ENCODE data around the gene RFX8. TPM values are rescaled to one million over a fixed set of nuclear protein-coding genes. Genes with fewer than 3 reads are reported as not detected.
A peak's percentile ranks its signal among the peaks of the same experiment; 100 is the strongest.

The RFX8 gene
- total RNA-seq, 1 donor from 2014 or later = not detected

DNA sequence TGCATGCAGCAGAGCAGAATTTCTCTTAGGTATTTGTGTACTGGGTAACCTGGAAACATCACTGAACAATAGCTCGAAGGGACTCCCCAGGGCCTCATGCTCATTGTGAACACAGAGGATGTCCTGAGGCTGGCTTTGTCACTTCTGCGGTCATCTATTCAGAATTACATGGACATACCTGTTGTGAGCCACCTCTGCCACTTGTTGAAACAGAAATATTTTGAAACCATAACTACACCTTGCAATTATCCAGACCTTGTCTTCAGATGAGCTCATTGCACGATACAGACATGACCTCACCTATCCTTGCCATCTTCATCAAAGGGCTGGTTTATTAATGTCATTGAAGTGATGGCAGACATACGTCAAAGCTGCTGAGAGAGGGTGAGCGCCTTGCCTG, 64.2 kb downstream of the RFX8 start:
- intact Hi-C loops (cut with DNase I) = loop anchor here (10.0 kb wide), 1 partner anchor 424 kb away; no protein-coding TSS in a partner anchor
- ATAC-seq = peak in 1 of 2 donors; percentile 6
- H3K4me3 ChIP-seq = no peak overlapping the region

GRCh38 chr2:101410114-101410513, 64.8 kb downstream of the RFX8 start:
- intact Hi-C loops (cut with DNase I) = loop anchor here (10.0 kb wide), 1 partner anchor 425 kb away; no protein-coding TSS in a partner anchor
- DNase-seq (no peak), ATAC-seq (peak in 1 of 2 donors; percentile 21)
- Histone ChIP-seq H3K4me3 (no peak overlapping the region), H3K27ac (no peak overlapping the region), H3K4me1 (no peaks in the 10 kb centered on the region), H3K36me3 (no peaks in the 10 kb centered on the region), H3K9me3 (no peaks in the 10 kb centered on the region), H3K27me3 (ENCODE audit: low read depth) (no peaks in the 10 kb centered on the region)
- no peak for TF ChIP-seq CTCF (IDR thresholded peaks at IDR 0.05)

More for the DNA sequence above, 64.2 kb downstream of the RFX8 start:
- H3K27me3 ChIP-seq (ENCODE audit: low read depth) = no peaks in the 10 kb centered on the region
- no peaks in the 10 kb centered on the region for H3K4me1 ChIP-seq
- no peak for TF ChIP-seq CTCF (IDR thresholded peaks at IDR 0.05)
- H3K9me3 ChIP-seq = no peaks in the 10 kb centered on the region
- H3K27ac ChIP-seq = no peak overlapping the region
- DNase-seq = no peak
- H3K36me3 ChIP-seq = no peaks in the 10 kb centered on the region

GRCh38 chr2:101409699-101410098, 65.2 kb downstream of the RFX8 start:
- Histone ChIP-seq H3K27me3 (ENCODE audit: low read depth) (no peaks in the 10 kb centered on the region), H3K9me3 (no peaks in the 10 kb centered on the region), H3K27ac (no peak overlapping the region), H3K36me3 (no peaks in the 10 kb centered on the region), H3K4me3 (no peak overlapping the region), H3K4me1 (no peaks in the 10 kb centered on the region)
- intact Hi-C loops (cut with DNase I) = loop anchor here (10.0 kb wide), 1 partner anchor 425 kb away; no protein-coding TSS in a partner anchor
- ATAC-seq (no peak), DNase-seq (no peak)
- no peak for TF ChIP-seq CTCF (IDR thresholded peaks at IDR 0.05)

DNA sequence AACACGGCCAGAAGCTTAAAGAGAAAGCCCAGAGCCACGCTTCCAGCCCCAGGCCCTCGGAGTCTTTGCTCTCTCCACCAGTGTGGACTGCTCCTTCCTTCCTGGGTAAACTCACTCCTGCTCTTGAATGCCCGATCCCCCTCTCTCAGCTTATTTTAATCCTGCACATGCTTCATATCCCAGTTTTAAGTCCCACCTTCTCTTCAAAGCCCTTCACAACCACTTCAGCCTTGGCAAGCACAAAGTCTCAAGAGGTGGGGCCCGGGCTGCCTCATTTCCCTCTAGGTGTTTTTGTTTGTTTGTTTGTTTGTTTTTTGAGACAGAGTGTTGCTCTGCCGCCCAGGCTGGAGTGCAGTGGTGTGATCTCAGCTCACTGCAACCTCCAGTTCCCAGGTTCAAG, 66.0 kb downstream of the RFX8 start:
- ATAC-seq (peak; percentile 33 to 51), DNase-seq (no peak)
- no peaks in the 10 kb centered on the region for H3K9me3 ChIP-seq
- H3K27ac ChIP-seq = no peak overlapping the region
- no peaks in the 10 kb centered on the region for H3K36me3 ChIP-seq
- no peaks in the 10 kb centered on the region for H3K4me1 ChIP-seq
- no peak overlapping the region for H3K4me3 ChIP-seq
- intact Hi-C loops (cut with DNase I) = no loop called here
- H3K27me3 ChIP-seq (ENCODE audit: low read depth) = no peaks in the 10 kb centered on the region
- no peak for TF ChIP-seq CTCF (IDR thresholded peaks at IDR 0.05)

- Histone ChIP-seq H3K4me3 (no peak overlapping the region), H3K4me1 (no peaks in the 10 kb centered on the region), H3K9me3 (no peaks in the 10 kb centered on the region), H3K27me3 (ENCODE audit: low read depth) (no peaks in the 10 kb centered on the region), H3K36me3 (no peaks in the 10 kb centered on the region), H3K27ac (no peak overlapping the region)
- no peak for TF ChIP-seq CTCF (IDR thresholded peaks at IDR 0.05)
- DNase-seq (no peak), ATAC-seq (no peak)
- intact Hi-C loops (cut with DNase I) = no loop called here
Measured at GRCh38 chr2:101405351-101405899, 69.5 kb downstream of the RFX8 start.
